Posterior vena cava (tissue), 2 donors: ENCODE results near the gene DNMT3L. TPM values are rescaled to one million over a fixed set of nuclear protein-coding genes. Genes with fewer than 3 reads are reported as not detected.
"Not testable (repeated sequence)": the region's sequence is repeated elsewhere in the genome, so short reads cannot be mapped to it uniquely, and the experiment has no call there.

Experiments used
- DNase-seq: peaks from one replicate; pipeline ENCODE4 v3.0.0-alpha.2; 2020; ENCODE audit warnings: low spot score
- intact Hi-C, 2 donors: fragments of 100-400 bp; cut with DNase I; formaldehyde crosslinking; loops; one replicate each; pipeline versions ENCODE4 v1.14.1 to v1.14.2; 2022 to 2023
- total RNA-seq, 2 donors: library from RNA; stranded (reverse); fragmentation: NEBNext Ultra II Directional; extraction: Animal tissue kit (Norgen Biotek cat#: 25700); gene quantifications; one replicate each; pipeline ENCODE4 v1.2.1, GENCODE V29; 2021
- donor health status: DM: yes; HTN: yes; CAD: no.
- donor health status: DM: yes; HTN: yes; CAD: no.

The DNMT3L gene
- total RNA-seq, 2 donors from 2014 or later, result not detected

GRCh38 chr21:44211574-44211973, 50.1 kb downstream of the DNMT3L start:
- DNase-seq, intact Hi-C loops: not testable (repeated sequence)

GRCh38 chr21:44207860-44208646, 53.6 kb downstream of the DNMT3L start:
- DNase-seq, result peak; percentile 40
- intact Hi-C loops, result not testable (repeated sequence)

GRCh38 chr21:44206698-44207676, 54.7 kb downstream of the DNMT3L start:
- intact Hi-C loops, DNase-seq: not testable (repeated sequence)

- intact Hi-C loops, DNase-seq: not testable (repeated sequence)
Observed at GRCh38 chr21:44206187-44206586, 55.5 kb downstream of the DNMT3L start.

GRCh38 chr21:44202590-44203299, 59.0 kb downstream of the DNMT3L start:
- intact Hi-C loops, DNase-seq: not testable (repeated sequence)

GRCh38 chr21:44199997-44200396, 61.7 kb downstream of the DNMT3L start:
- intact Hi-C loops, result not testable (repeated sequence)
- DNase-seq, result peak; percentile 11

GRCh38 chr21:44199448-44199847, 62.2 kb downstream of the DNMT3L start:
- peak; percentile 38 for DNase-seq
- intact Hi-C loops, result no loop called here

- DNase-seq, result peak; percentile 67
- intact Hi-C loops, result not testable (repeated sequence)
Observed at GRCh38 chr21:44197156-44197516, 64.6 kb downstream of the DNMT3L start.

Other genes with a start within 250 kb of the DNMT3L start
- 10 to 100 TPM; 26.7 to 30.3 TPM for gene TRAPPC10, start 249.6 kb downstream of the DNMT3L start, total RNA-seq
- 1 to 10 TPM; 4.5 to 5.4 TPM for gene PWP2, start 154.5 kb downstream of the DNMT3L start, total RNA-seq
- gene GATD3, start 128.2 kb downstream of the DNMT3L start, total RNA-seq, result 1 to 10 TPM; 6.1 to 8.4 TPM
- 1 to 10 TPM; 1.5 to 2.8 TPM for gene ICOSLG, start 21.0 kb downstream of the DNMT3L start, total RNA-seq
- gene AIRE, start 24.0 kb upstream of the DNMT3L start, total RNA-seq, result not detected
- 10 to 100 TPM; 74.1 to 91.3 TPM for gene PFKL, start 38.2 kb upstream of the DNMT3L start, total RNA-seq
- 10 to 100 TPM; 18.1 to 18.8 TPM for gene CFAP410, start 77.5 kb upstream of the DNMT3L start, total RNA-seq
- gene TRPM2, start 91.7 kb upstream of the DNMT3L start, total RNA-seq, result 10 to 100 TPM in 1 of 2 donors, 1 to 10 TPM in 1; 7.7 to 11.3 TPM
- 1 to 10 TPM; 1.5 to 1.8 TPM for gene LRRC3, start 193.6 kb upstream of the DNMT3L start, total RNA-seq